Renal pelvis (tissue), 4 donors: ENCODE data around the gene CFAP92. TPM values are rescaled to one million over a fixed set of nuclear protein-coding genes. Genes with fewer than 3 reads are reported as not detected.
"Not testable (repeated sequence)": the region's sequence is repeated elsewhere in the genome, so short reads cannot be mapped to it uniquely, and the experiment has no call there.

Experiments
- DNase-seq: peaks from one replicate; pipeline ENCODE4 v3.0.0-alpha.2; 2013
- polyA plus RNA-seq, 3 donors: library from polyadenylated mRNA; unstranded; fragments of 120-200 nt; gene quantifications; one replicate each; pipeline ENCODE4 v1.2.1, GENCODE V29; 2013; ENCODE audit not compliant: insufficient read length in 3 of 3

Gene CFAP92
- polyA plus RNA-seq, 3 donors: 1.1 to 2.5 (median 2.2) TPM

DNA sequence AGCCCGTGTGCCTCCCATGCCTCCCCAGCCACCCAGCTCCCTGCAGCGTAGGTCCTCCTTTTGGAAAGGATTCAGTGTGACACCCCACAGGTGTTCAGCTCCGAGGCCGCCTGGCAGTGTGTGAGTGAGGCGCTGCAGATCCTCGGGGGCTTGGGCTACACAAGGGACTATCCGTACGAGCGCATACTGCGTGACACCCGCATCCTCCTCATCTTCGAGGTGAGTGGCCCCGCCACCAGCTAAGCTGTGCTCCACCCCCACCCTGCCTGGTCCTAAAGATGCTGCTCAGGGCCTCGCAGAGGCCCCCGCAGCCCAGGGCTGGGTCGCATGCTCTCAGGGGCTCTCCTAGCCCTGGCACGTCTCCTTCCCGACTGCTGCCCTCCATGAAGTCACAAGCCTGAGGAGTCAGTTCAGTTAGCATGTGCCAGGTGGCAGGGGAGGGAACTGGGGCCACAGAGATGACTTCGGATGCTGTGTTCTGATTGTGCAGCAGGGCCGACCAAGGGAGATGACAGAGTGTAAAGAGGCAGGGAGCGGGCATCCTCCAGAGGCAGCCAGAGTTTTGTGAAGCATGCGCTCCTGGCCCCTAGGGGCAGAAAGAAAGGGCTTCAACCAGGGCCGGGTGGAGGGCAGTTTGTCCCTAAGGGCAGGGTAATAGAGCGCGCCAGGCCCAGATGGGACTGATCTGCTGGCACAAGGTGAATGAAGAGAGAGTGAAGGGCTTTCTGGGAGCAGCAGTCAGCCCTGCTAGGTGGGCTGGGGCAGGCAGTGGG, 87.7 kb downstream of the CFAP92 start:
- DNase-seq: no peak

DNA sequence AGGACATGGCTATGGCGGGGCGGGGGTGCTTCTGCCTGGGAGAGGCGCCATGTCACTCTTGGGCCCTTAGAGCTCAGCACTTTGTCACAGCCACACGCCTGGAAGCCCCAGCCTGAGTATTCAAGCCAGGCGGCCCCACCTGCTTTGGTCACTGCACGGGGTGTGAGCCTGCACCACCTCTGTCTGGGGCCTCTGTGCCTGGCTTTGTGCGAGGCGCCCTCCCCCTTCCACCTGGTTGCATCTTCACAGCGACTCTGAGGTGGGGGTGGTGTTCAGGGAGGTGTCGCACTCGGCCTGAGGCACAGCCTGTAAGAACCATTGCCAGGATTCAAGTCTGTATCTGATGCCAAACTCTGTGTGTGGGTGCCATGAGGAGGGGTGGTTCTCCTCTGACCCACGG, 90.4 kb downstream of the CFAP92 start:
- no peak for DNase-seq

DNA sequence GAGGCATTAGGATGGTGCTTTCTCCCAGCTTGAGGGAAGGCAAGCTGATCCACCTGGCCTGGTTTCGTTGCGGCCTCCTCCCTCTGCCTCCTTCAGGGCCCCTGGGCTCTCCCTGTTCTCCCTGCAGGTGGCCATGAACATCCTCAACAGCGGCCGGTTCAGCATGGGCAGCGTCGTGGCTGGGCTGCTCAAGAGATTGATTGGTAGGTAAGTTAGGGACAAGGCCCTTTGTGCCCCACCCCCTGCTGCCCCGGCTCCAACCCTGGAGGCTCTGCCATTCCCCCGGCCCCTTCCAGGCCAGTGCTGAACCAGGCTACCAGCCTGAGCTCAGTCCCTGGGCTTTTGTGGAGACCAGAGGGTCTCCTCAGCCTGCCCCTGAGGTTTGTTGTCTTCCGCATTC, 91.5 kb downstream of the CFAP92 start:
- DNase-seq: no peak

DNA sequence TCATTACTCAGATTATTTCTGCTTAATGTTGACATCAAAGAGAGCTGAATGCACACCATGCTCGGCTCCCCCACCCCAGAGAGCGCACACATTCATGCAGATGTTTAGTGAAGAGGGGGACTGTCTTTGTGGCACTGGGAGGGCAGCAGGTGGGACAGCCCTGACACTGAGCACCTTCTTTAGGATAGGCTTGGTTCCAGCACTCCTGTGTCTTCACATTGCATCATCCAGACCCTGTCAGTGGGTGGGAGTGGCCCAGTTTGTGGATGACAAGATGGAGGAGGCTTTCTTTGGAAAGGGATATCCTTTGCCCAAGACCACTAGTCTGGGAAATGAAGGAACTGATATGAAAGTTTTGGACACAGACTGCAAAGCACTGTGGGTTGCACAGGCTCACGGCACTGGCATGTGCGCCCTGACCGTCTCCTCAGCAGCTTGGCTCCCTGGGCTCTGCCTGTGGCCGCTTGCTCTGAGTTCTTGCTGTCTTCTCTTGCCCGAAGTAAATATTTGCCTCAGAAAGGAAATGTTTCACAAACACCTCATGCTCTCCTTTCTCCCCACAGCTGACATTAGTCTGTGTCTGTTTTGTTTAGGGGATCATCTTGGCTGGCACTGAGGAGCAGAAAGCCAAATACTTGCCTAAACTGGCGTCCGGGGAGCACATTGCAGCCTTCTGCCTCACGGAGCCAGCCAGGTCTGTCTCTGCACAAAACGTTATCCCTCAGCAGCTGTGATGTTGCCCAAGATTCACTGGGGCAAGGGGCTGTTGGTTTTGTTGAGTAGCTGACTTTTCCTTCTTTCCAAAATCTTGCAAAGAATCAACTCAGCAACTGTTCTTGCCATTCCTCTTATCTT, 97.8 kb downstream of the CFAP92 start:
- DNase-seq: no peak

DNA sequence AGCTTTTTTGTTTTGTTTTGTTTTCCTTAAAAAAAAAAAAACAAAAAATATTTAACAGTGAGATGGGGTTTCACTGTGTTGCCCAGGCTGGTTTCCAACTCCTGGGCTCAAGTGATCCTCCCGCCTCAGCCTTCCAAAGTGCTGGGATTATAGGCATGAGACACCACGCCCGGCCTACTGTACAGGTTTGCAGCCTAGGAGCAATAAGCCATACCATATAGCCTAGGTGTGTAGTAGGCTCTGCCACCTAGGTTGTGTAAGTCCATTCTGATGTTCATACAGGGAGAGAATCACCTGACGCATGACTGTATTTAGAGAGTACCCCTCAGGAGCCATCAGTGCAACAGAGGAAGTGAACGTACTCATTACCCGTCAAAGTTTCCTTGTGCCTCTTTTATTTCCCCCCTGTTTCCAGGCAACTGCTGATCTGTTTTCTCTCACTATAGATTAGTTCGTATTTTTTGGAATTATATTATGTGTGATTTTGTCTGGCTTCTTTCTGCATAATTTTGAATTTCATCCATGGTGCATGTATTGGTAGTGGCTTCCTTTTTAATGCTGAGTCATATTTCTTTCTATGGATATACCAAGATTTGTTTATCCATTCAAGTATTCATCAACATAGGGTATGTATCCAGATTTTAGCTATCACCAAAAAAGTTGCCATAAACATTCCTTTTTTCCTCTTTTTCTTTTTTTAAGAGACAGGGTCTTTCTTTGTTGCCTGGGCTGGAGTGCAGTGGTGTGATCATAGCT, 104.6 kb downstream of the CFAP92 start:
- DNase-seq: no peak

DNA sequence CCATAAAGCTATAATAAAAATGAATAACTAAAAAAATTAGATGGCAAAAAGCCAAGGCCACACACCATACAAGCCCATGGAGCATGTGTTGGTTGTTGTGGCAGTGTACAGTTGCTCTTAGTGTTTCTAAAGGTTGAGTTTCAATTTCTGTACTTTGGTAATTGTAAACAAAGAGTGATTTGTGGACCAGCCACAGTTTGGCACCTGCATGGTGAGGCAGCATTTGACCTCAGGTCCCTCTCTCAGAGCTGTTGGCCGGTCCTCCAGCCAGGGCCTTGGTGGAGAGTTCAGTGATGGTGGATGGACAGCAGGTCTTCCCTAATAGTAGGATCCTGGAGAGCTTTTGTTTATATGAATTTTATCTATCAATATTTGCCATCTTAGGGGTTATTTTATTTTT, 108.9 kb downstream of the CFAP92 start:
- no peak for DNase-seq

DNA sequence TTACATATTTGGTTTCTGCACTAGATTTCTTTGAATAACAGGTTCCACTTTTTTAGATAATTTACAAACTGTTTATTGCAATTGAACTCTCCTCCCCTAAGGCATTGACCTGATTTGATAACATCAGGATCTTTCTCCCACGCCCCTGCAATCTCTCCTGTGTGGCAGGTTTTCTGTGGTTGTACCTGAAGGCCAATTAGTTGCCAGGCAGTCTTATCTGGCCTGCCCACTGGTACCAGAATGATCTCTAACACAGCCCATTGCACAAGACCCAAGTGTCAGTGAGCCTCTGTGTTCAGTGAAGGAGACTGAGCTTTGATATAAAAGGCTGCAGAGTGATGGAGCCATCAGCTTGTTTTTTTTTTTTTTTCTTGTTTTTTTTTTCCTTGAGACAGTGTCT, 111.2 kb downstream of the CFAP92 start:
- no peak for DNase-seq

DNA sequence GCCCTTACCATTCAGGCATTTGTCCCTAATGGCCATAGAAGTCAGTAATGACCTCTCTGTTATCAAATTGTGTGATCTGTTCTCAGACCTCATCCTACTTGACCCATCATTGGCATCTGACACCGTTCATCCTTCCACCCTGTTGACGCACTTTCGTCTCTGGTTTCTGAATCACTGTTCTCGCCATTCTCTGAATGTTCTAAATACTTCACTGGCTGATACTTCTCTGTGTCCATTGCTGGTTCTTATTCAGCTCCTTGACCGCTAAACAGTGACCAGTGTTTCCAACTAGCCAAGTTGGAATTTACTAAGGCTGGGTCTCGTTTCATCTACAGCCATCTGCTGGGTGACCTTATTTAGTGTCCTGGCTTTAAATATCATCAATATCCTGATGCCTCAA, 112.3 kb downstream of the CFAP92 start:
- no peak for DNase-seq

DNA sequence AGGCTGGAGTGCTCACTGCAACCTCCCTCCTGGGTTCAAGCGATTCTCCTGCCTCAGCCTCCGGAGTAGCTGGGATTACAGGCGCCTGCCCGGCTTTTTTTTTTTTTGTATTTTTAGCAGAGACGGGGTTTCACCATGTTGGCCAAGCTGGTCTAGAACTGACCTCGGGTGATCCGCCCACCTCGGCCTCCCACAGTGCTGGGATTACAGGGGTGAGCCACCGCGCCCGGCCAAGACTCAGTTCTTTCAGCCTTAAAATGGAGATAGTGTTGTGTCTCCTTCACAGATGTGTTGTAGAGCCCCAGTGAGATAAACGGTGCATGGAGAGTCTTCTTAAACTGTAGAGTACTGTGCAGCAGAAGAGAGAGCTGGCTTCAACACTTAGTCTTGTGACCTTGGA, 113.4 kb downstream of the CFAP92 start:
- not testable (repeated sequence) for DNase-seq

DNA sequence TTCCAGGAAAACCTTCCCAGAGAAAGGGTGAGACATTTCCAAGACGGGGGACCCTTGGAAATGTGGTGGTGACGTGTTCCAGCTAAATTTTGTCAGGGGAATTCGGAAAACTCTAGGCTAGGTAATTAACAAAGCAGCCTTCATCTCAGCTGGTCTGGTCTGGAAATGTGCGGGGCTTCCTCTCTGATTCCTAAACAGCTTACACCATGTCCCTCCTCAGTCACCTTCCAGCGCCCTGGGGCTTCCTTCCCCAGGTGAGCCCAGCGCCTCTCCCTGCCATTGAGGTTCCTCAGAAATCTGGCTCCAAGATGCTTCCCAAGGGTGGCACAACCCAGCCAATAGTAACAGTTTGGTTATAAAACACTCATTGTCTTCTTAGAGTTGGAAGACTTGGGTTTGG, 113.9 kb downstream of the CFAP92 start:
- DNase-seq: no peak

DNA sequence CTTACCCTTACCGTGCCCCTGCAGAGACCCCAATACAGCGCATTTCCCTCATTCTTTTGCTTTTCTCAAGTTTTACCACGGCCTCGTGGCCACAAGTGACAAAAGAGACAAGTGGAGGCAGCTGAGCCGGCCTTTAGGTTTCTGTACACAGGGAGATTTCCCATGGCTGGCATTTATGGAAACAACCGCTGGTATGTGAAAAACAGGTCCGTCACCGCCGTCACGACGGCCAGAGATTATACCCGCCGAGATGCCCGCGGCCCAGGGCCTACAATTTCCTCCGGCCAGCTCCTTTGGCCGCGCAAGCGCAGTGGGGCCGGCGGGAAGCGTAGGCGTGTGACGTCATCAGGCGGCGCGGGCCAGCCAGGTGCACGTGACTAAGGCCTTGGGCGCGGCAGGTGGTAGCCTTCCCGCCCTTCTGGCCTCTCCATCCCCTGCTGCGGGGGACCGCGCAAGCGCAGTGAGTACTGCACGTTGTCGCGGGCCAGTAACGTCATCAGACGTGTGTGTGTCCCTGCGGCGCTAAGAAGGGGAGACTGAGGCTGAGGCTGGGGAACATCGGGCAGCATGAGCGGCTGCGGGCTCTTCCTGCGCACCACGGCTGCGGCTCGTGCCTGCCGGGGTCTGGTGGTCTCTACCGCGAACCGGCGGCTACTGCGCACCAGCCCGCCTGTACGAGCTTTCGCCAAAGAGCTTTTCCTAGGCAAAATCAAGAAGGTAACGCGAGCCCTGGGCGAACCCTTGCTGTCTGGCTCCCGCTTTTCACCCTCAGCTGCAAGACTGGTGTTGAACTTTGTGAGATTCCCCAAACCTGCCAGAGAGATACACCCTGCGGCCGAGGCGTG, 114.5 kb downstream of the CFAP92 start, which contains the start of gene ACAD9:
TSS of gene ACAD9 (plus strand) at position 496 of the 845 bp plus-strand sequence. CDS start at position 568, 72 bp downstream.
- DNase-seq: peak; percentile 97

DNA sequence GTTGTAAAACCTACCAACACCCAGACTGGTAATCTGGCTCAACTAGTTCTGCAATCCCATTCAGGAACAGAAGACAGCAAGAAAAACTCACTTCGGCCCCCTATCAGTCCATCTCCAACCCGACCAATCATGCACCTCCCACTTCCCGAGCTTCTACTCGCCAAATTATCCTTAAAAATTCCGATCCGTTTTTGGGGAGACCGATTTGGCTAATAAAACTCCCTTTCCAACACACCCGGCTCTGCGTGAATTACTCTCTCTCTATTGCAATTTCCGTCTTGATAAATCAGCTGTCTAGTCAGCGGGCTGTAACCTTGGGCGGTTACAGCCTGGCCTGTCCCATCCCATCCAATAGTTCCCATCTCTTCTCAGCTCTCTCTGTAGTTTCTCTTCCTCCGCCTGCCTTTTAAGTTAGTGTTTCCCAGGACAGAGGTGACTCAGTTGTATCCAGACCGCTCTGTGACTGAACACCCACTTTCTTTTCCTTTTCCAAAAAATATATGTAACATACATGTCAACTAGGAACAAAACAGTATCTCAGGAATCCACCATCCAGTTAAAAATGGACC, 115.2 kb downstream of the CFAP92 start:
- peak; percentile 31 for DNase-seq

DNA sequence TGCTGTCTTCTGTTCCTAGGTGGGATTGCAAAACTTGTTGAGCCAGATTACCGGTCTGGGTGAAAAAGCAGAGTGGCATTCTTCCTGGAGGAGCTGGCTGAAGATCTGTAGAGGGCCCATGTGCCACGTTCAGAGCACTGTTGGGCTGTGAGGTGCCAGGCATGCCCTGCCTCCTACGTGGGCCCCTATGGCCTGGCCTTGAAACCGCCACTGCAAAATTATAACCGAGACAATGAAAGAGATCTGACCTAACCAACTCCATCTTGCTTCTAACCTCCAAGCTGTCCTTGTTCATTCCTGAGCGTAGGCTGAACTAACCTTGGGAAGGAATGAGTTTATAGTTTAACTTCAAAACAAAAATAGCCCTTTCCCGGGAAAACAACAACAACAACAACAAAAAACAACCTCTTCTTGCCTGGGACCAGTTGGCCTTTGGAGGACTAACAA, 115.8 kb downstream of the CFAP92 start:
- DNase-seq: no peak

DNA sequence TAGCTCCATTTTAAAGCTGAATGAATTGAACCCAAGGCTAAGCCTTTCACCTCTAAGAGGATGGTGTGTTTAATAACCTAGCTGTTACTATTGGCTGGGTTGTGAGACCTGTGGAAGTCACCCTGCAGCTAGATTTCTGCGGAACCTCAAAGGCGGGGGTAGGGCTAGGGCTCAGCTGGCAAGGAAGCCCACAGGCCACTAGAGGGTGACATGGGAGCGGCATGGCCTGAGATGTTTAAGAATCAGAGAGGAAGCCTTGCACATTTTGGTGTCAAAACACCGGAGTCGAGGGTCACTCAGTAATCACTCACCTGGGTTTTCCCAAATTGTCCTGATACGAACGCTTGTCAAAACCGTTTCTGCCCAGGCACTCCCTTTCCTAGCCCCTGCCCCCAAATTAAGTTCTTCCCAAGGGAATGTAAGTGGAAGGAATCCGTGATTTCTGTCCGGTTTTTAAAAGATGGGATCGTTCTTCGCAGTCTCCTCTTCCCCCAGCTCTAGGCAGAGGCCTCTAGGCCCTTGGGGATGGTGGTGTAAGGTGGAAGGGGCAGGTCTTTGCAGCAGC, 118.2 kb downstream of the CFAP92 start:
- DNase-seq: peak; percentile 30

DNA sequence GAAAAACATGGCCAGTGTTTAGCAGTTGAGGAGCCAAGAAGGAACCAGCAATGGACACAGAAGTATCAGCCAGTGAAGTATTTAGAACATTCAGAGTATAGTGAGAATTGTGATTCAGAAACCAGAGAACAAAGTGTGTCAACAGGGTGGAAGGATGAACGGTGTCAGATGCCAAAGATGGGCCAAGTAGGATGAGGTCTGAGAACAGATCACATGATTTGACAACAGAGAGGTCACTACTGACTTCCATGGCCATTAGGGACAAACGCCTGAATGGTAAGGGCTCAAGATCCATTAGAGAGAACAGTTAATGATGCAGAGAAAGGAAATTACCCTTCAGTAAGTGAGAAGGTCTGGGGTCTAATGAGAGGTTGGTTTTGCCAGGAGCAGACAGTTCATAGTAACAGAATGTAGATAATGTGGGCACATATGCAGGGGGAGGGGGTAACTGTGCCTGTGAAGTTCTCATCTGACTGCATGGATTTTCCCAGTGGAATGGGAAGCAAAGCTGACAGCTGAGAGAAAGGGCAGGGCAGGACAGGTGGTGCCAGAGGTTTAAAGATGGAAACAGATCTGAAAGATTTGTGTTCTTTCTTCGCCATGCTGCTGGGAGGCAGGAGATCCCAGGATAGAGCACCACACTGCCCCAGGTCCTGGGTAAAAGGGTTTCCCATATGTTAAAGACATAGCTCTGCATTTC, 119.2 kb downstream of the CFAP92 start:
- peak; percentile 19 for DNase-seq

DNA sequence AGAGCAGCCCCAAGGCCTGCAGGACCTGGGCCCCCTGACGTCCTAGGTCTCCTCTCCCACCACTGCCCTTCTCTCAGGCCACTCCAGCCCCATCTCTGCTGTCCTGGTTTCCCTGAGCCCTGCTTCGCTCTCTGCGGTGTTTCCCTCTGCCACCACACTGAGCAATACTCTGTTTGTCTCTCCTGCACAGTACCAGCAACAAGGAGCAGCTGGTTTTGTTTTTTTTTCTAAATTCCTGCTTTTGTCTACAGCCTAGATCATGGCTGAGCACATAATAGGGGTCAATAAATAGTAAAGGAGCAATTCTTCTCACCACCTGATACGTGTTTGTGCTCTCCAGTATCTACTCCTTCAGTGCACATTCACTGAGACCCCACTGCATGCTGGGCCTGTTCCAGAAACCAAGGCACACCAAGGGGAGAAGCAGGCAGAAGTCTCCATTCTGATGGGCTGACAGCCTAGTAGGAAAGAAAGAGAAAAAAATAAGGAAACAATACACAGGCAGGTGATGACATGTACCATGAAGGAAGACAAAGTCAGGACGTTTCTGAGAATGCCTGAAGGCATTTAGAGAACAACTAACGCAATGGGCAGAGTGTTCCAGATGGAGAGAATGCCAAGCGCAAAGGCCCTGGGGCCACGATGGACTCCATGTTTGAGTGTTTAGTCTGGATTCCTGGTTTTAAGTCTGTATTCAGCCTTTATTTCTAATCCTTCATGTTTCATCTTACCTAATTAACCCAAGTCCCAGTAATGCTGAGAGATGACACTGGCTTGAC, 120.4 kb downstream of the CFAP92 start:
- no peak for DNase-seq

DNA sequence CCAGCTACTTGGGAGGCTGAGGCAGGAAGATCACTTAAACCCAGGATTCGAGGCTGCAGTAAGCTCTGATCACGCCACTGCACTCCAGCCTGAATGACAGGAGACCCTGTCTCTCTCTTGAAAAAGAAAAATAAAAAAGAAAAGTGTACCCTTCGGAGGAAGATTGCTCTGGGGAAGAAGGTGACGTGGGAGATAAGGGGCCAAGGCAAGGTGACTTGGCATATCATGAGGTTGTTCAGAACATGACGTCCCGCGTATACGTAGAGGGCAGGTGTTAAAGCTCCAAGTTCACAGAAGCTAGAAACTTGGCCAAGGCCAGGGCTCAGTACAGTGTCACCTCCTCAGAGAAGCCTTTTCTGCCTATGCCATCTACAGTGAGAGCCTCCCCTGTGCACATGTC, 121.1 kb downstream of the CFAP92 start:
- DNase-seq: no peak

DNA sequence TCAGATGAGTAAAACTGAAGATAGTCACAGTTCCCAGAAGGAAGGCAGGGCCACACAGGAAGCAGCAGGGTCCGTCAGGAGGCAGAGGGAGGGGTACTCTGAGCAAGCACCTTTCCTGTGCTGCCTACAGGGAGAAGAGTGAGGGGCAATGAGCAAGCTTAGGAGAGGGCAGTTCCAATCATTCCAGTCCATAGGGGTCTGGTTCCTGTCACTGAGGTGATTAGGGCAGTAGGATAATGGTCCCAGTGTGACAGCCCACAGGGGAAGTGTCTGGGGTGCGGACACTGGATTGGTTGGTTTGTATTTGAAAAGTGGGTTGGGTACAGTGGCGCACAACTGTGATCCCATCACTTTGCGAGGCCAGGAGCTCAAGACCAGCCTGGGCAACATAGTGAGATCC, 121.6 kb downstream of the CFAP92 start:
- no peak for DNase-seq

DNA sequence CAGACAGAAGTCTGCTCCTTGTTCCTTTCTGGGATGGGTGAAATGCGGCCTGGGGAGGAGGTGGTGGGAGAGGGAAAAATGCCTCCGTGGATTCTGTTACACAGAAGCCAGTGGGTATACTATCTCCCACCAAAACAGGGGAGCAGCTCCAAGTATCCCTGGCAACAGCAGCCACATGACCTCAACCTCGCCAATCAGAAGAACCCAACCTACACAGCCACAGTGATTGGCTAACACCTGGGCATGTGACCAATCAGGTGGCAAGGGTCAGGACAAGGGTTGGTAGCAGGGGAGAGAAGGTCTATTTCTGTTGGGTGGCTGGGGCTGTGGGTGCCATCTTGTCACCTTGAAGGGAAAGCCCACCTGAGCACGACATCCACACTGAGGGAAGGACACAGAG, 123.5 kb downstream of the CFAP92 start:
- no peak for DNase-seq
